HG02884 (cell line): Measurements from ENCODE around the gene ABI2.
"Not testable (repeated sequence)": the region's sequence is repeated elsewhere in the genome, so short reads cannot be mapped to it uniquely, and the experiment has no call there.

Source experiments
- ATAC-seq: cut with Tn5 transposase; IDR thresholded peaks from one replicate; pipeline ENCODE4 v1.9.1; 2021; ENCODE audit warnings: mild to moderate bottlenecking, moderate library complexity; ENCODE audit not compliant: unreplicated experiment

ABI2 gene

DNA sequence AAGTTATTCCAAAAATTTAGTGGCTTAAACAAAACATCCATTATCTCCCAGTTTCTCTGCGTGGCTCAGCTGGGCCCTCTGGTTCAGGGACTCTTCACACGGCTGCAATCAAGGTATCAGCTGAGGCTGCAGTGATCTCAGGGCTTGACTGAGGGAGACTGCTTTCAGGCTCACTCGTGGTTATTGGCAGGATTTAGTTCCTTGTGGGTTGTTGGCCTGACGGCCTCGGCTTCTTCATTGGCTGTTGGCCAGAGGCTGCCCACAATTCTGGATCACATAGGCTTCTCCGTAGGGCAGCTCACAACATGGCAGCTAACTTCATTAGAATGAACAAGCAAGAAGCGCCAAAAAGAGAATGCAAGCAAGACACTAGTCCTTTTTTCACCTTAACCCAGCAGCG is 90.1 kb downstream of the ABI2 start:
- ATAC-seq = no peak

- no peak for ATAC-seq
These were observed 98.9 kb downstream of the ABI2 start for GRCh38 chr2:203427061-203427460.

DNA sequence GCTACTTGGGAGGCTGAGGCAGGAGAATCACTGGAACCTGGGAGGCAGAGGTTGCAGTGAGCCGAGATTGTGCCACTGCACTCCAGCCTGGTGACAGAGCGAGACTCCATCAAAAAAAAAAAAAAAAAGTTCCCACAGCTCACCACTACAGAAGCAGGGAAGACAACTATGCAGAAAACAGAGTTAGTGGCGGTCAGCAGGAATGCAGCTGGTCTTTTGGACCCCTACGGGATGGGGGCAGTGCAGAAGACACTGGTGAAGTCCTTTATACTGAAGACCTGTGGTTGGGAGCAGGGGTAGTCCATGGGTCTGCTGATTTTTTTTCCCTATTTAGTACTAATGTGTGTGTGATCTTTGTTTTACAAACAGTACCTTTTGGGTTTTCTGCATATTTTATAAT is 101.4 kb downstream of the ABI2 start:
- ATAC-seq = not testable (repeated sequence)

DNA sequence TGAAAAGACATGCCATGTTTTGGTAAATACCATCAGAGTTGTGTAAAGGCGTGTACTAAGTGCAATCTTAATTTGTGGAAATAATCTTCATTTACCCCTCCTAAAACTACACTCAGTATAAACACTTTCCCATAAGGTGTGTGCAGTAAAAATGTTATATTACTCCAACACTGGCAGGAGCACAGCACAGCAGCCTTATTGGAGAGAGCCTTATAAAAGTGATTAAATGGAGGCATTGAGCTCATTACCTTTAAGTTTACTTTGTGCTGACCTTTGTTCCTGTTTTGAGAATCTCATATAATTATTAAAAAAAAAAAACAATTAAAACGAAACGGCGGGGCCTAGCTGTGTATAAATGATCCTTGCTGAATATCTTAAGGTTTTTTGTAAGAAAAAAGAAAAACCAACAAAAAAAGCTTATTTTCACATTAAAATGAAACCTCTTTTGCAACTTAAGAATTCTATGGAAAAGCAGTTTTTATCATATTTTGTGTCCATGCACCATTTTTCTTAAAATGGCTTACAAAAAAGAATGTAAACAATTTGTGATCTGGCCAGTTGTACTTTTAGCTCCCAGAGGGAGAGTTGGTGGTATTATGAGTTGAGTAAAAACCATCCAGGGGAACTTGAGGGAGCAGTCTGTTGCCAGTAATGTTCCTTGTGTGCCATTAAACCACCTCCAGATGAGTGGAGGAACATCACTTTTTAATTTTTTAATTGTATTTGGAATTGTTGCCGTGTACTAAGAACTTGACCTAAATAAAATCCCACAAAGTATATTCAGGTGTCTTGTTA is 103.4 kb downstream of the ABI2 start:
- ATAC-seq = no peak

DNA sequence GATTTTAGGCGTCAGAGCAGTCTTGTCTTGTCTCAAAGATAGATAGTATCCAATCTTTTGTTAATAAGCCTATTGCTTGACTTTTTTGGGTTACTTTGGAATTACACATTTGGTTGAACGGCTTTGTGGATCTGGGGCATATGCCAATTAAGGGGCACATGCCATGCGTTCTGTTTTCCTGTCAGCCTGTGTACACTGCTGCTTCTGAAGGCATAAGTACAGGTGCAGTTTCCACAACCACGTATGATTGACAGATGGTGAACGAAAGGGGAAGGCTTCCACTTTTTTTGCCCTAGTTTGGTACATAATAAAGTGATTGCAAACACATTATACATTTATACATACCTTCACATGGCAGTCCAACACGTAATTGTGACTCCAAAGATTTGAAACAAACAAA is 104.6 kb downstream of the ABI2 start:
- no peak for ATAC-seq

DNA sequence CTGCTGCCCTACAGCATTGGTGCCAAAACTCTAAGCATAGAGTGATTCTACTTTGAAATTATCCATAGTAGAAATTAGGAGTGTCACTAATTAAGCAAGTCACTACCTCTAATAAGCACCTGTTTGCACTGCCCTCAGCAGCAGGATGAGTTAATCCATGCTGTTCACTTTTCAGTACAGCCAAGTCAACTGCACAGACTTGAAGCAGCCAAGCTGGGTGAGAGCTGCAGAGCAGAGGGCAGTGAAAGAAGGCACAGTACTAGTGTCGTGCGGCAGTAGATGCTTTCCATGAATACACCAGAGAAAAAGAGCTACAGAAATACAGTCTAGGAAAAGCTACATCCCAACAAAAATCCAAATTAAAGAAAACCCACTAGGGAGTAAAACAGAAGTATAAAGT is 108.3 kb downstream of the ABI2 start:
- ATAC-seq = no peak

GRCh38 chr2:203437511-203437910 is 109.3 kb downstream of the ABI2 start:
- no peak for ATAC-seq

GRCh38 chr2:203438528-203438927 is 110.3 kb downstream of the ABI2 start:
- no peak for ATAC-seq

DNA sequence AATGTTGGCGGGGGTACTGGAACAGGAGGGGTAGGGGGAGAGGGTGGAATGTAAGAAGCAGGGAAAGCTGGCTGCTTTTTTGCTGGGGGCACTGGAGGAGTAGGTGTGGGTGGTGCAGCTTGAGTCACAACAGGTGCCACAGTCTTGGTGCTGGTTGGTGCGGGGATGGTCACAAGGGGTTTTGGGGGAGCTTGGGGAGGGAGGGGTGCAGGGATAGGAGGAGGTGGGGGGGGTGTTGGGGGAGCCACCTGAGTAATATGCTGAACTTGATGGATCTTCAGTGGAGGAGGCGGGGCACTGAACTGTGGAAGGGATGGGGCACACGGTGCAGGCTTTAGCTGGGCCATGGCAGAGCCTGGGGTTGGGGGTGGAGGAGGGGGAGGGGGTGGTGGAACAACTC is 112.5 kb downstream of the ABI2 start:
- no peak for ATAC-seq

- ATAC-seq = no peak
These were observed 113.3 kb downstream of the ABI2 start for GRCh38 chr2:203441463-203441862.

GRCh38 chr2:203442463-203442862 is 114.3 kb downstream of the ABI2 start:
- no peak for ATAC-seq

GRCh38 chr2:203444738-203445137 is 116.5 kb downstream of the ABI2 start:
- no peak for ATAC-seq

- no peak for ATAC-seq
These were observed 117.9 kb downstream of the ABI2 start for GRCh38 chr2:203446071-203446481.

DNA sequence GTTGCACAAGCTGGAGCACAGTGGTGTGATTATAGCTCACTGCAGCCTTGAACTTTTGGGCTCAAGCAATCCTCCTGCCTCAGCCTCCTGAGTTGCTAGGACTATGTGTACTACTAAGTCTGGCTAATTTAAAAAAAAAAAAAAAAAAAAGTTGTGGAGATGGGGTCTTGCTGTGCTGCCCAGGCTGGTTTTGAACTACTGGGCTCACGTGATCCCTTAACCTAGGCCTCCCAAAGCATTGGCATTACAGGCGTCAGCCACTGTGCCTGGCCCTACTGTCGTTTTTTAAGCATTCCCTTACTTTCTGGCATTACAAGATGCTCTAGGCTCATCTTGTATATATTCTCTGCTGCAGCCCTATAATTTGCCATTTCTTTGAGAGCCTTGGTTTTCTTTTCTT is 118.6 kb downstream of the ABI2 start:
- no peak for ATAC-seq

GRCh38 chr2:203450561-203450960 is 122.4 kb downstream of the ABI2 start:
- ATAC-seq = no peak

DNA sequence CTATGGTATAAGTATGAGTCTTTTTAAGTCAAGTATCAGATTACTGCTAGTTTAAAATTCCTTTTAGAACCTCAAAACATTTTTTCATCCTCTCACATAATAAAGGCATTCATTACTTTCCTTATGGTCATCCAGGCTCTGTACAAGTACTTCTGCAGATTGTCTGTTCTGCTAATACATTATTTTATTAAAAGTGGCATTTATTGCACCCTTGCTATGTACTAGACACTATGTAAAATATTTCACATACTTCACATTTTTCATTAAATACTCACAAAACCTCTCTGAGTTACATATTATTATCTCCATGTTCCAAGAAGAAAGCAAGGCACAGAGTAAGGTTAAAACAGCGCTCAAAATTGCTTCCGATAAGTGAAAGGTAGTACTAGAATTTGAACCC is 122.8 kb downstream of the ABI2 start:
- ATAC-seq = no peak

- no peak for ATAC-seq
These were observed 123.5 kb downstream of the ABI2 start for GRCh38 chr2:203451689-203452088.

- no peak for ATAC-seq
These were observed 125.8 kb downstream of the ABI2 start for GRCh38 chr2:203453858-203454451.

GRCh38 chr2:203455209-203455608 is 127.0 kb downstream of the ABI2 start:
- ATAC-seq = no peak

- ATAC-seq = no peak
These were observed 133.6 kb downstream of the ABI2 start for GRCh38 chr2:203461746-203462145.

DNA sequence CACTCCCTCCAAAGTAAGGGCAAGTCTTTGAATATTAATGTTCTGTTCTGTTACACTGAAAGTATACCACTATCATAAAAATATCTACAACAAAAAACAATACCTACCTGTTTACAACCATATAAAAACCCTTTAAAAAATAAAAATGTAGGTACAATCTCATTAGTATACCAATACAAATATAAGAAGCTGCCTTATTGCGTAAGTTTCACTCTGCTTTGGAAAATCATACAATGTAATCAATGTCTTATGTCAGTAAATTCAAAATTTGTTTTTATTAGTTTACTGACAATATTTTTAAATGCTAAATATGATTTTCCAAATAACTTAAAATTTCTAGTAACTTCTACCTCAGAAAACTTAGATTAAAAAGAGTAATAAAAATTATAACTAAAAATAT is 134.1 kb downstream of the ABI2 start:
- ATAC-seq = no peak

DNA sequence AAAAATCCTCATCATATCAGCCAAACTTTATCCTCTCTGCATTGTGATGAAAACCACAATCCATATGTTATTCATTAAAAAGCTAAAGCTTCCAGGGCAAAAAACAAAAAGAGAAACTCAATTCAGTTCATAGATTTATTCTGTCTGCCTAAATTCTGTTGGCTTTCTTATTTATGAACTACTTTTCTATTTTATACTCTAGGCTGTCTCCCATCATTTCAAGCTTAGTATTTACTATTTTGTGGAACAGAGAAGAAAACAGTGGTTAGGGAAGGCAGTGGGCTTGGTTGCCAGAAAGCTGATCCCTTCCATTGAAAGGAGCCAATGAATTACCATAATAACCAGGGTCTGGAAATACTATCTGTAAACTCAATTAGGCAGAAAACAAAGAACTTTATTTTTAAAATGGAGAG is 135.1 kb downstream of the ABI2 start:
- no peak for ATAC-seq

DNA sequence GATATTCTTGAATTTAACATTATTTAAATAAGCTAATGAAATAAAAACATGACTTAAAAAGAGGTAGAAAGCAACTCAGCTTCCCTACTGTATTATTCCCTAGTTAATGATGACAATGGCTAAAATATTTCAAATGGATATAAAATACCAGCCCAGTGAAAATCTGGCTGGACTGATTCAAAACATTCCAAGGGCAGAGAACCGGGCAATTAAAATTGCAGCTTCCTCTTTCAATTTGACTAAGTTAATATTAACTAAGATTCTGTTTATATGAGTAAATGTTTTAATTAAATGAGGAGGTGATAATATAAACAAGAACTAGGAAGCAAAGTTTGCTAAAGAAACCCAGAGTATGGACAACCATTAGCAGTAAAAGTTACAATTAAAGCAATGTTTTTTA is 141.4 kb downstream of the ABI2 start:
- ATAC-seq = no peak
